DND-41 (cell line): Measurements from ENCODE around the gene RNF157.

Source experiments
- ATAC-seq: fragments of 200-7000 bp; cut with Tn5 transposase; 3 replicates; pipeline ENCODE4 v1.9.1; 2021; ENCODE audit warnings: low read depth; ENCODE audit not compliant: insufficient read depth
- DNase-seq: peaks from one replicate; pipeline ENCODE4 v3.0.0-alpha.2; 2020
- H2AFZ ChIP-seq: 2 replicates; pipeline ENCODE4 v1.6.0; 2012; ENCODE audit warnings: low read depth, low read length
- H3K27ac ChIP-seq: 2 replicates; pipeline ENCODE4 v1.5.1; 2012; ENCODE audit warnings: low read length, inconsistent platforms
- H3K27me3 ChIP-seq: fragments of 200-600 bp; sonication (generic); 2 replicates; pipeline ENCODE4 v1.6.0; 2012; ENCODE audit warnings: low read length, mild to moderate bottlenecking, inconsistent platforms; ENCODE audit not compliant: insufficient read depth, poor library complexity
- H3K36me3 ChIP-seq: 2 replicates; pipeline ENCODE4 v1.5.1; 2012; ENCODE audit warnings: low read length, inconsistent platforms; ENCODE audit not compliant: insufficient read depth
- H3K4me1 ChIP-seq: 2 replicates; pipeline ENCODE4 v1.5.1; 2012; ENCODE audit warnings: mild to moderate bottlenecking, low read length; ENCODE audit not compliant: insufficient read depth
- H3K4me2 ChIP-seq: 2 replicates; pipeline ENCODE4 v1.6.0; 2012; ENCODE audit warnings: mild to moderate bottlenecking, moderate library complexity, low read length, inconsistent platforms; ENCODE audit not compliant: insufficient read depth
- H3K4me3 ChIP-seq, 2 experiments: fragments of 200-600 bp in 1 of 2; shearing (Covaris generic) in 1 of 2; 2 replicates each; pipeline ENCODE4 v1.5.1; 2012 to 2016; ENCODE audit warnings: inconsistent platforms in 2 of 2, low read length in 2 of 2, mild to moderate bottlenecking in 2 of 2, low read depth in 1 of 2, moderate library complexity in 1 of 2
- H3K79me2 ChIP-seq: 2 replicates; pipeline ENCODE4 v1.6.0; 2012; ENCODE audit warnings: low read length, inconsistent platforms; ENCODE audit not compliant: insufficient read depth
- H3K9ac ChIP-seq: 2 replicates; pipeline ENCODE4 v1.6.0; 2012; ENCODE audit warnings: low read depth, mild to moderate bottlenecking, inconsistent platforms, low read length, moderate library complexity
- H3K9me3 ChIP-seq: 2 replicates; pipeline ENCODE4 v1.5.1; 2012; ENCODE audit warnings: low read length, moderate library complexity, mild to moderate bottlenecking, inconsistent platforms; ENCODE audit not compliant: insufficient read depth, severe bottlenecking
- H4K20me1 ChIP-seq: 2 replicates; pipeline ENCODE4 v1.6.0; 2012; ENCODE audit warnings: low read length; ENCODE audit not compliant: insufficient read depth
- EZH2 ChIP-seq: IDR thresholded peaks from 3 replicates; pipeline ENCODE4 v1.6.1; 2012; ENCODE audit warnings: borderline replicate concordance, low read depth, mild to moderate bottlenecking, moderate library complexity, low read length, inconsistent platforms; ENCODE audit not compliant: severe bottlenecking
- TF ChIP-seq, protein P1 (sequence below): IDR thresholded peaks from 2 replicates; pipeline ENCODE4 v1.5.1; 2012; ENCODE audit warnings: borderline replicate concordance, low read length, moderate library complexity, mild to moderate bottlenecking; ENCODE audit not compliant: poor library complexity, severe bottlenecking; ENCODE audit errors: extremely low read depth

Gene RNF157

DNA sequence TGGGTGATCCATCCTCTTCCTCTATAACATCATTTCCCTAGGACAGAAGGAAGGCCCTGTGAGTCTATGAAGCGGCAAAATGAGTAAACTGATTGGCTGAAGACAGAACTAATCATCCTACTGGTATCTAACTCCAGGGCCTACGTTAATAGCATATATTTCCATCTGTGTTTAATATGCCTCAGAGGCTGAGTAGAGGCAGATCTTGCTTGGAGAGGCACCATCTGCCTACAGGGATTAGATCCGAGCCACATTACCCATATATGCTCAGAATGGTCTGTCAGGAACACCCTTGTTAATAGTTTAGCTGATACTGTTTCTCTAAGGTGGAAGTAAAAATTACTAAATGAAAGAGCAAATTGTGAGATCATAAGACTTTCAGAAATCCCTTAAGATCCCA lies 86.0 kb downstream of the RNF157 start:
- H3K4me1 ChIP-seq: no peaks in the 10 kb centered on the region
- no peak overlapping the region for H3K27ac ChIP-seq
- no peaks in the 10 kb centered on the region for H3K9me3 ChIP-seq
- ATAC-seq: no peak
- no peaks in the 10 kb centered on the region for H3K27me3 ChIP-seq
- H2AFZ ChIP-seq: no peak overlapping the region
- no peak overlapping the region for H3K4me3 ChIP-seq
- no peaks in the 10 kb centered on the region for H3K36me3 ChIP-seq
- H3K9ac ChIP-seq: no peak overlapping the region
- no peak overlapping the region for H3K4me2 ChIP-seq
- no peaks in the 10 kb centered on the region for H4K20me1 ChIP-seq
- no peak for TF ChIP-seq EZH2
- TF ChIP-seq, protein P1, sequence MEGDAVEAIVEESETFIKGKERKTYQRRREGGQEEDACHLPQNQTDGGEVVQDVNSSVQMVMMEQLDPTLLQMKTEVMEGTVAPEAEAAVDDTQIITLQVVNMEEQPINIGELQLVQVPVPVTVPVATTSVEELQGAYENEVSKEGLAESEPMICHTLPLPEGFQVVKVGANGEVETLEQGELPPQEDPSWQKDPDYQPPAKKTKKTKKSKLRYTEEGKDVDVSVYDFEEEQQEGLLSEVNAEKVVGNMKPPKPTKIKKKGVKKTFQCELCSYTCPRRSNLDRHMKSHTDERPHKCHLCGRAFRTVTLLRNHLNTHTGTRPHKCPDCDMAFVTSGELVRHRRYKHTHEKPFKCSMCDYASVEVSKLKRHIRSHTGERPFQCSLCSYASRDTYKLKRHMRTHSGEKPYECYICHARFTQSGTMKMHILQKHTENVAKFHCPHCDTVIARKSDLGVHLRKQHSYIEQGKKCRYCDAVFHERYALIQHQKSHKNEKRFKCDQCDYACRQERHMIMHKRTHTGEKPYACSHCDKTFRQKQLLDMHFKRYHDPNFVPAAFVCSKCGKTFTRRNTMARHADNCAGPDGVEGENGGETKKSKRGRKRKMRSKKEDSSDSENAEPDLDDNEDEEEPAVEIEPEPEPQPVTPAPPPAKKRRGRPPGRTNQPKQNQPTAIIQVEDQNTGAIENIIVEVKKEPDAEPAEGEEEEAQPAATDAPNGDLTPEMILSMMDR: no peak
- DNase-seq: no peak
- no peaks in the 10 kb centered on the region for H3K79me2 ChIP-seq

DNA sequence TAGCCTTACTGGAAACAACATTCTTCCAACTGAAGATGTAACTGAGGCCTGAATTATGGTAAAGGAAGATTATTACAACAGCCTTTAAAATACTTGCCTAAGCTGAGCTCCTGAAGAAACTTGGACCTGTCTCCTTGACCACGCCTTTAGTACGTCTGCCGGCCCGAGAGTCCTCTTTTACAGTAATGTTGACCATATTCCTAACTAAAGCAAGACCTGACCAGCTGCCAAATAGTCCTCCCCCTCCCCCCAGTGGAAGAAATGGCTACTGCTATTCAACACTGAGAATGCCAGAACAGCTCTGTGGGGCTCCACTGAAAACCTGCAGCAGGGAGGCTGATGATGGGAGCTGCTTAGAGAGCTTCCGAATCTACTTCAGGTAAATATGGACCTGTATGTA lies 86.7 kb downstream of the RNF157 start:
- H3K9ac ChIP-seq: no peak overlapping the region
- H3K9me3 ChIP-seq: no peaks in the 10 kb centered on the region
- H3K27ac ChIP-seq: no peak overlapping the region
- H2AFZ ChIP-seq: no peak overlapping the region
- ATAC-seq: no peak
- no peaks in the 10 kb centered on the region for H3K79me2 ChIP-seq
- DNase-seq: no peak
- H3K4me2 ChIP-seq: no peak overlapping the region
- no peaks in the 10 kb centered on the region for H3K36me3 ChIP-seq
- no peaks in the 10 kb centered on the region for H4K20me1 ChIP-seq
- no peak overlapping the region for H3K4me3 ChIP-seq
- no peak for TF ChIP-seq EZH2
- TF ChIP-seq, protein P1: peak; percentile 9
- no peaks in the 10 kb centered on the region for H3K4me1 ChIP-seq
- H3K27me3 ChIP-seq: no peaks in the 10 kb centered on the region

DNA sequence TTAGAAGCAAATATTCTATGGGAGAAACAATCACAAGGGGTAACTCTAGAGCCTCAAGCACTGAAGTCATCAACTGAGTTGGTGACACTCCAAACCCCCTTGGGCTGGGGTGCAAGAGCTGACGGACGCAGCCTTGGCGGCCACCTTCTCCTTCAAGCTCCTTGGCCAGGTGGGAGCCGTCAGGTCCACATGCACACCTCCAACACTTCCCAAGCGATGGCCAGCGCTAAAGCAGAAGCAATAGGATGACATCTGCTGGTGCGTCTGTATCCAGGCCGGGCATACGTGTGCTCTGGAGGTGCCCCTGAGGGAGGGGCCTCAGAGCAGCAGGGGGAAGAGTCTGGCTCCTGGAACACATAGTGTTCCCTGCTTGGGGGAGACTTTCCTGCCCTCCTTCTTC lies 87.1 kb downstream of the RNF157 start:
- Histone ChIP-seq H3K27me3 (no peaks in the 10 kb centered on the region), H3K36me3 (no peaks in the 10 kb centered on the region), H3K4me2 (no peak overlapping the region), H2AFZ (no peak overlapping the region), H3K9ac (no peak overlapping the region), H3K4me1 (no peaks in the 10 kb centered on the region), H3K27ac (no peak overlapping the region), H3K9me3 (no peaks in the 10 kb centered on the region), H4K20me1 (no peaks in the 10 kb centered on the region), H3K4me3 (no peak overlapping the region), H3K79me2 (no peaks in the 10 kb centered on the region)
- no peak for DNase-seq
- no peak for ATAC-seq
- TF ChIP-seq EZH2: no peak
- TF ChIP-seq, protein P1: no peak

- TF ChIP-seq, protein P1: no peak
- no peak for TF ChIP-seq EZH2
- H3K36me3 ChIP-seq: no peaks in the 10 kb centered on the region
- ATAC-seq: no peak
Measured at GRCh38 chr17:76152591-76152990, 87.7 kb downstream of the RNF157 start.

More at GRCh38 chr17:76152591-76152990, 87.7 kb downstream of the RNF157 start:
- Histone ChIP-seq H3K9ac (no peak overlapping the region), H3K4me1 (no peaks in the 10 kb centered on the region), H3K9me3 (no peaks in the 10 kb centered on the region), H3K27me3 (no peaks in the 10 kb centered on the region), H3K27ac (no peak overlapping the region), H3K4me3 (no peak overlapping the region), H3K4me2 (no peak overlapping the region), H4K20me1 (no peaks in the 10 kb centered on the region), H3K79me2 (no peaks in the 10 kb centered on the region), H2AFZ (no peak overlapping the region)
- DNase-seq: no peak
